Lung (tissue), 12 donors: Measurements from ENCODE around the gene SUPT4H1. TPM values are rescaled to one million over a fixed set of nuclear protein-coding genes. Genes with fewer than 3 reads are reported as not detected.
A peak's percentile ranks its signal among the peaks of the same experiment; 100 is the strongest.

Experiments used
- ATAC-seq: fragments of 200-7000 bp; cut with Tn5 transposase; one replicate; pipeline ENCODE4 v1.9.1; 2020; ENCODE audit warnings: moderate number of reproducible peaks; ENCODE audit not compliant: insufficient read depth, low FRiP score
- DNase-seq, 3 donors: peaks; one replicate each; pipeline ENCODE4 v3.0.0-alpha.2; 2013 to 2017
- H3K27ac ChIP-seq, 2 donors: one replicate each; pipeline ENCODE4 v1.5.1; 2013; ENCODE audit warnings: mild to moderate bottlenecking in 2 of 2, moderate library complexity in 2 of 2, control low read depth in 1 of 2, inconsistent platforms in 1 of 2, low read depth in 1 of 2, low read length in 1 of 2
- H3K27me3 ChIP-seq, 3 donors: one replicate each; pipeline ENCODE4 v1.5.1; 2013; ENCODE audit warnings: low read length in 2 of 3; ENCODE audit not compliant: control insufficient read depth in 3 of 3, insufficient read depth in 3 of 3
- H3K36me3 ChIP-seq, 4 donors: one replicate each; pipeline ENCODE4 v1.5.1; 2013; ENCODE audit warnings: low read length in 4 of 4, mild to moderate bottlenecking in 1 of 4, moderate library complexity in 1 of 4; ENCODE audit not compliant: control insufficient read depth in 4 of 4, insufficient read depth in 4 of 4
- H3K4me1 ChIP-seq, 5 donors: one replicate each; pipeline ENCODE4 v1.5.1; 2013; ENCODE audit warnings: low read length in 5 of 5, mild to moderate bottlenecking in 2 of 5, moderate library complexity in 1 of 5; ENCODE audit not compliant: control insufficient read depth in 5 of 5, insufficient read depth in 5 of 5
- H3K4me3 ChIP-seq: one replicate; pipeline ENCODE4 v1.5.1; 2013; ENCODE audit warnings: mild to moderate bottlenecking, control low read depth, moderate library complexity
- H3K9ac ChIP-seq, 2 donors: one replicate each; pipeline ENCODE4 v1.5.1; 2013; ENCODE audit warnings: low read length in 2 of 2, control low read depth in 1 of 2; ENCODE audit not compliant: insufficient read depth in 1 of 2
- H3K9me3 ChIP-seq, 4 donors: one replicate each; pipeline ENCODE4 v1.5.1; 2013; ENCODE audit warnings: low read length in 3 of 4, mild to moderate bottlenecking in 1 of 4, moderate library complexity in 1 of 4; ENCODE audit not compliant: control insufficient read depth in 4 of 4, insufficient read depth in 3 of 4
- WGBS, 2 donors: extraction: QIAGEN DNeasy Blood & Tissue Kit; methylation state at CpG; one replicate each; pipeline ENCODE4 v1.1.7; 2013; 5-methylcytosine and 5-hydroxymethylcytosine counted together
- polyA plus RNA-seq, 2 donors: library from polyadenylated mRNA; stranded (reverse); fragments of 200-250 nt; gene quantifications; one replicate each; pipeline ENCODE4 v1.2.1, GENCODE V29; 2013
- total RNA-seq, 2 donors: library from RNA; depleted of rRNA in 1 of 2; stranded (reverse); fragments of >200 nt in 1 of 2; gene quantifications; one replicate each; pipeline ENCODE4 v1.2.1, GENCODE V29; 2014 to 2021
- TF ChIP-seq, protein P1 (sequence below): IDR thresholded peaks from 2 replicates; pipeline ENCODE4 v1.5.1; 2012; ENCODE audit warnings: mild to moderate bottlenecking; ENCODE audit errors: control extremely low read depth, extremely low read depth
- donor health status: control.
- donor health status: control.
- donor health status: Bipolar disorder and iron deficiency.
- donor health status: healthy.
- donor health status: DM: yes; HTN: yes; CAD: no.

SUPT4H1 gene
- total and polyA plus RNA-seq, 4 donors = 54.6 to 97.5 (median 67.4) TPM

DNA sequence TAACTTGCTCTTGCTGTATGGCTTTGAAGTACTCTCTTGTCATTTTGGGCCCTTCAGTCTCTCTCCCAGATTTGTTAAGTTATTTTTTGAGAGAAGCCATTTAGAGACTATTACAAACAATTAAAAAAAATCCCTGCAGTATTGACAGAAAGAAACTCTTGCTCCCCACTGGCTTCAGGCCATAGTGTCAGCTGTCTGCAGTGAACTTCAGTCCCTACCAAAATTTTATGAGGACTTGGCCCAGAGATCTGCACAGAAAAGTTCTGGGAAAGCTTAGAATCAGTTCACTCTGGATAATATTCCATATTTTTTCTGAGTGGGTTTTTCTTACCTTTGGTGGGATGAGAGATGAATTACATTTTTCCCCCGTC lies 30.9 kb upstream of the SUPT4H1 start:
- peaks cover 0 to 60% (median 27%) of the 10 kb centered on the region in 5 donors for H3K4me1 ChIP-seq
- peak overlapping the region in 1 of 2 donors; percentile 46 for H3K9ac ChIP-seq
- H3K9me3 ChIP-seq = no peaks in the 10 kb centered on the region
- H3K4me3 ChIP-seq = no peak overlapping the region
- 90 to 100% methylated on average over 1 of the region's 1 CpG for WGBS, 2 donors
- ATAC-seq (no peak), DNase-seq (peak; percentile 72 to 89 (median 82))
- no peaks in the 10 kb centered on the region for H3K27me3 ChIP-seq
- H3K27ac ChIP-seq = no peak overlapping the region
- TF ChIP-seq, protein P1, sequence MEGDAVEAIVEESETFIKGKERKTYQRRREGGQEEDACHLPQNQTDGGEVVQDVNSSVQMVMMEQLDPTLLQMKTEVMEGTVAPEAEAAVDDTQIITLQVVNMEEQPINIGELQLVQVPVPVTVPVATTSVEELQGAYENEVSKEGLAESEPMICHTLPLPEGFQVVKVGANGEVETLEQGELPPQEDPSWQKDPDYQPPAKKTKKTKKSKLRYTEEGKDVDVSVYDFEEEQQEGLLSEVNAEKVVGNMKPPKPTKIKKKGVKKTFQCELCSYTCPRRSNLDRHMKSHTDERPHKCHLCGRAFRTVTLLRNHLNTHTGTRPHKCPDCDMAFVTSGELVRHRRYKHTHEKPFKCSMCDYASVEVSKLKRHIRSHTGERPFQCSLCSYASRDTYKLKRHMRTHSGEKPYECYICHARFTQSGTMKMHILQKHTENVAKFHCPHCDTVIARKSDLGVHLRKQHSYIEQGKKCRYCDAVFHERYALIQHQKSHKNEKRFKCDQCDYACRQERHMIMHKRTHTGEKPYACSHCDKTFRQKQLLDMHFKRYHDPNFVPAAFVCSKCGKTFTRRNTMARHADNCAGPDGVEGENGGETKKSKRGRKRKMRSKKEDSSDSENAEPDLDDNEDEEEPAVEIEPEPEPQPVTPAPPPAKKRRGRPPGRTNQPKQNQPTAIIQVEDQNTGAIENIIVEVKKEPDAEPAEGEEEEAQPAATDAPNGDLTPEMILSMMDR = no peak
- peaks cover 0 to 3% (median 0%) of the 10 kb centered on the region in 4 donors for H3K36me3 ChIP-seq

DNA sequence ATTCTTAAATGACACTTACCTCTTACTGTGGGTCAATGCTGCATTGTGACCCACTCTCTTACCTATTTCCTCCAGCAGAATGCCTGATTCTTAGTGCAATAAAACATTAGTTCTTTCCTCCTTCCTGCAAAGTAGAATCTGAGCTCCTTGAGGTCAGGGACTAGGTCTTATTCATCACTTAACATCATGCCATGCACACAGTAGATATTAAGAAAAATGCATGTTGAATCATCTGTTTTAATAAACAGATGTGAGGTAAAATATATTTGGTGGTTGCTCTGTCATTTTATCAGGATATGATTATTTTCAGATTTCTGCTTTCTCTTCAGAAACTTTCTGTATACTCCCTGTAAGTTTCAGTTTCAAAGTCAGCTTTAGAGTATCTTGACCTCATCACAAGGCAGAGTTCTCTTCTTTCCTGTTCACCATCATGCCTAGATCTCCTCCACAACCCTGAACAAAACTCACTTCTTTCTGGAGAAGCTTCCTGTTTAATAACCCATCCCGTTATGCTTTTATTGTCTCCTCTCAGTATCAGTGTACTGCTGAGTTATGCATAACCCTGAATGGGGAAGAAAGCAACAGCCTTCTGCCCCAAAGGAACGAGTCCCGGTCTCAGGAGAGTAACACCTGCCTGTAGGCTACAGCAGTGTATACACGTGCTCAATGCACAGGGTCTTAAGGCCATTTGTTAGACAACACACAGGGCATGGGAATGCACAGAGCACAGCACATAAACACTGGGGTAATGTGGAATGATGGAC lies 30.3 kb upstream of the SUPT4H1 start:
- no peak for DNase-seq
- Histone ChIP-seq H3K4me3 (no peak overlapping the region), H3K27ac (no peak overlapping the region), H3K9me3 (no peaks in the 10 kb centered on the region), H3K4me1 (peaks cover 0 to 59% (median 27%) of the 10 kb centered on the region in 5 donors), H3K9ac (peak overlapping the region in 1 of 2 donors; percentile 46), H3K36me3 (peaks cover 0 to 3% (median 0%) of the 10 kb centered on the region in 4 donors), H3K27me3 (no peaks in the 10 kb centered on the region)
- WGBS, 2 donors = 29 to 49% methylated on average over 4 of the region's 4 CpGs
- no peak for ATAC-seq
- TF ChIP-seq, protein P1 = no peak

DNA sequence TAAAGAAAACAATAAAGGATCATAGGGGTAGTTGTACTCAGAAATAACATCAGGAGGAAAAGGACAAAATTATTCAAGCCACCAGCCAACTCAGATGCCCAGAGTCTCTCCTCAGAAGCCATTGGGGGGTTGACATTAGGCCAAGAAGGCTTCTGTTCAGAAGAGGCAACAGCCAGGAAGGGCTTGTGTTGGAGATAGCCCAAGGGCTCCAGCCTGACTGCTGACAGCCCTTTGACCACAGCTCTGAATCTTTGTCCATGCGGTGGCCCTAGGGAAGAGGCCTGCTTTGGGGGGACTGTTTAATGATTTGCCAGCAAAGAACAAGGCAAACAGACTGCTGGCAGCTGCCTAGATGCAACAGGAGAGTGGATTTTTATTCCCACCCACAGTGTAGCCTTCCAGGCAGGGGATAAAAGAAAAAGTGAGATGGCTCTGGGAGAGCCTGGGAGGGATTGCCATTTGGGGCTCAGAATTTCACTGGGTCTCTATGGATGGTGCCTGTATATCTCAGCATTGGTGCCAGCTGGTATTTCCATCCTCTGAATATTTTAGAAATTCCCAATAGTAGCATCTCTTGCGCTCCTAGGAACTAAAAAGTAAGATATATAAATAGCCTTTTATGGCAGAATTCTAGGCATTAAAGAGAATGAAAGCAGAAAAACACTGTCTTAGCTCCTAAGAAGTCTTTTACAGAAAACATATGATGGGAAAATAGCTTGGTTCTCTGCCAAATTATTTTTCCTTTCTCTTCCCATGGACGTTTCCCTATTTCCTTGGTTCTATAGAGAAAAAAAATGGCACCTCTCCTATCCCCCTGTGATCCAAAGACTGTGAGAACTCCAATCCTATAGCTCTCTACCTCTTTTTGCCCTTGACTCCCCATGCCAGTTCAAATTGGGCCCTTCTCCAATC lies 29.4 kb upstream of the SUPT4H1 start:
- H3K4me1 ChIP-seq = peaks cover 0 to 68% (median 27%) of the 10 kb centered on the region in 5 donors
- H3K36me3 ChIP-seq = peaks cover 0 to 3% (median 0%) of the 10 kb centered on the region in 4 donors
- H3K4me3 ChIP-seq = no peak overlapping the region
- 59 to 66% methylated on average over 3 of the region's 3 CpGs for WGBS, 2 donors
- peak overlapping the region in 1 of 2 donors; percentile 15 for H3K9ac ChIP-seq
- DNase-seq (peak; percentile 79 to 90 (median 82)), ATAC-seq (no peak)
- no peaks in the 10 kb centered on the region for H3K27me3 ChIP-seq
- TF ChIP-seq, protein P1 = no peak
- no peaks in the 10 kb centered on the region for H3K9me3 ChIP-seq
- H3K27ac ChIP-seq = peak overlapping the region in 1 of 2 donors; percentile 32
